Neural cell (in vitro differentiated cells): ENCODE data around the gene RAP1A. TPM values are rescaled to one million over a fixed set of nuclear protein-coding genes. Genes with fewer than 3 reads are reported as not detected.

Experiments
- H2AFZ ChIP-seq: fragments of 200-600, 300-800 bp; sonication (generic), shearing (Covaris generic); 2 replicates; pipeline ENCODE4 v1.6.0; 2014; ENCODE audit warnings: low read depth, mild to moderate bottlenecking, antibody characterized with exemption, low read length, moderate library complexity
- H3F3A ChIP-seq: fragments of 200-600 bp; shearing (Covaris generic); 2 replicates; pipeline ENCODE4 v1.6.1; 2016; ENCODE audit warnings: mild to moderate bottlenecking, moderate library complexity, mixed read lengths, antibody characterized with exemption, low read length; ENCODE audit not compliant: insufficient read depth, poor library complexity, severe bottlenecking
- H3K27ac ChIP-seq: fragments of 200-600, 300-800 bp; sonication (generic), shearing (Covaris generic); 2 replicates; pipeline ENCODE4 v1.5.1; 2014; ENCODE audit warnings: mild to moderate bottlenecking, low read length, moderate library complexity
- H3K27me3 ChIP-seq: fragments of 300-800, 200-600 bp; sonication (generic), shearing (Covaris generic); 2 replicates; pipeline ENCODE4 v1.6.0; 2014; ENCODE audit warnings: mild to moderate bottlenecking, low read depth, low read length, moderate library complexity; ENCODE audit not compliant: insufficient read depth
- H3K36me3 ChIP-seq: fragments of 300-800, 200-600 bp; sonication (generic), shearing (Covaris generic); 2 replicates; pipeline ENCODE4 v1.5.1; 2014; ENCODE audit warnings: mild to moderate bottlenecking, antibody characterized with exemption, low read length, moderate library complexity; ENCODE audit not compliant: insufficient read depth
- H3K4me2 ChIP-seq: fragments of 300-800, 200-600 bp; sonication (generic), shearing (Covaris generic); 2 replicates; pipeline ENCODE4 v1.6.0; 2014; ENCODE audit warnings: mild to moderate bottlenecking, low read length
- H3K4me3 ChIP-seq: fragments of 300-800, 200-600 bp; sonication (generic), shearing (Covaris generic); 2 replicates; pipeline ENCODE4 v1.5.1; 2014; ENCODE audit warnings: mild to moderate bottlenecking, low read length, moderate library complexity
- H3K79me2 ChIP-seq: fragments of 200-600 bp; shearing (Covaris generic); replicated peaks from 2 replicates; pipeline ENCODE4 v1.6.0; 2014; ENCODE audit warnings: mild to moderate bottlenecking, low read length, moderate library complexity; ENCODE audit not compliant: insufficient read depth
- H3K9ac ChIP-seq: fragments of 300-800, 200-600 bp; sonication (generic), shearing (Covaris generic); 2 replicates; pipeline ENCODE4 v1.6.1; 2016; ENCODE audit warnings: mild to moderate bottlenecking, low read length, mixed read lengths
- H3K9me2 ChIP-seq: fragments of 200-600 bp; shearing (Covaris generic); 2 replicates; pipeline ENCODE4 v1.6.1; 2016; ENCODE audit warnings: mild to moderate bottlenecking, low read length, mixed read lengths; ENCODE audit not compliant: insufficient read depth
- H3K9me3 ChIP-seq: fragments of 200-600, 300-800 bp; sonication (generic), shearing (Covaris generic); 2 replicates; pipeline ENCODE4 v1.6.1; 2016; ENCODE audit warnings: mild to moderate bottlenecking, mixed run types, low read length, moderate library complexity, mixed read lengths
- H4K20me1 ChIP-seq: fragments of 200-600 bp; shearing (Covaris generic); 2 replicates; pipeline ENCODE4 v1.6.1; 2016; ENCODE audit warnings: mild to moderate bottlenecking, mixed run types; ENCODE audit not compliant: insufficient read depth
- EP300 ChIP-seq: fragments of 450-650 bp; conservative IDR thresholded peaks from 2 replicates; pipeline ENCODE4 v1.6.1; 2014; ENCODE audit warnings: antibody characterized with exemption, mild to moderate bottlenecking, moderate library complexity; ENCODE audit not compliant: poor library complexity, severe bottlenecking
- EZH2 ChIP-seq: fragments of 200-600, 300-800 bp; shearing (Covaris generic), sonication (generic); IDR thresholded peaks from 2 replicates; pipeline ENCODE4 v1.6.1; 2014; ENCODE audit warnings: antibody characterized with exemption, low read length, borderline replicate concordance, mild to moderate bottlenecking; ENCODE audit not compliant: insufficient read depth, poor library complexity, severe bottlenecking
- MXI1 ChIP-seq: fragments of 450-650 bp; conservative IDR thresholded peaks from 2 replicates; pipeline ENCODE4 v1.6.1; 2014; ENCODE audit warnings: antibody characterized with exemption, mild to moderate bottlenecking; ENCODE audit not compliant: poor library complexity, severe bottlenecking
- POLR2AphosphoS5 ChIP-seq: IDR thresholded peaks from 2 replicates; pipeline ENCODE4 v1.6.1; 2012
- RAD21 ChIP-seq: fragments of 450-650 bp; conservative IDR thresholded peaks from 2 replicates; pipeline ENCODE4 v1.6.1; 2014; ENCODE audit warnings: antibody characterized with exemption, mild to moderate bottlenecking, moderate library complexity
- SMC3 ChIP-seq: fragments of 450-650 bp; conservative IDR thresholded peaks from 2 replicates; pipeline ENCODE4 v1.6.1; 2014; ENCODE audit warnings: antibody characterized with exemption, mild to moderate bottlenecking, moderate library complexity; ENCODE audit not compliant: poor library complexity
- TAF1 ChIP-seq: IDR thresholded peaks from 2 replicates; pipeline ENCODE4 v1.6.1; 2012; ENCODE audit warnings: low read depth
- polyA plus RNA-seq: library from polyadenylated mRNA; depleted of rRNA; stranded (reverse); fragments of >200 nt; gene quantifications from 2 replicates; pipeline ENCODE4 v1.2.3, GENCODE V29; 2014
- TF ChIP-seq, protein P1 (sequence below): IDR thresholded peaks from 2 replicates; pipeline ENCODE4 v1.6.1; 2012; ENCODE audit warnings: borderline replicate concordance
- TF ChIP-seq, protein P2 (sequence below): fragments of 450-650 bp; IDR thresholded peaks from 2 replicates; pipeline ENCODE4 v1.5.1; 2014; ENCODE audit warnings: antibody characterized with exemption, mild to moderate bottlenecking, moderate library complexity; ENCODE audit not compliant: poor library complexity, severe bottlenecking

Gene RAP1A
- polyA plus RNA-seq, 1 donor from 2014 or later: 28.7 TPM

DNA sequence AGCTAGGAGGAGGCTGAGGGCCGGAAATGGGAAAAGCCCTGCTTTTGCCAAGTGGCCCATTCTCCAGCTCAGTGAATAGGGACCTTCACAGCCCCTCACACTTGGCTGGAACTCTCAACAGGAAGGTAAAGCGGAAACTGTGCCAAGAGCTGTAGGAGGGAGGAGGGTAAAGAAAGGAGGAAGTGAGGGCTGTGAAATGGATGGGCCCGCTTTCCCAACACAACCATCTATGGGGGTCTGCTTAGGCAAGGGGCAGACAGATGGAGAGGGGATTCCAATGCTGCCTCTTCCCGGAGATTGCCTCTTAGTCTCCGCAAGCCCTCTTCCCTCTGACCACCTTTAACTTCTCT is 114.4 kb downstream of the RAP1A start:
- H3K36me3 ChIP-seq: no peaks in the 10 kb centered on the region
- H3K9ac ChIP-seq: no peak overlapping the region
- no peak overlapping the region for H3K4me3 ChIP-seq
- H3K9me2 ChIP-seq: no peaks in the 10 kb centered on the region
- no peak overlapping the region for H3K27ac ChIP-seq
- no peak overlapping the region for H2AFZ ChIP-seq
- H3K27me3 ChIP-seq: peaks cover 3% of the 10 kb centered on the region
- H3K79me2 ChIP-seq: no peaks in the 10 kb centered on the region
- H4K20me1 ChIP-seq: no peaks in the 10 kb centered on the region
- TF ChIP-seq EP300 (no peak), MXI1 (no peak), RAD21 (no peak), SMC3 (no peak), EZH2 (no peak), POLR2AphosphoS5 (no peak), TAF1 (no peak)
- TF ChIP-seq, protein P1, sequence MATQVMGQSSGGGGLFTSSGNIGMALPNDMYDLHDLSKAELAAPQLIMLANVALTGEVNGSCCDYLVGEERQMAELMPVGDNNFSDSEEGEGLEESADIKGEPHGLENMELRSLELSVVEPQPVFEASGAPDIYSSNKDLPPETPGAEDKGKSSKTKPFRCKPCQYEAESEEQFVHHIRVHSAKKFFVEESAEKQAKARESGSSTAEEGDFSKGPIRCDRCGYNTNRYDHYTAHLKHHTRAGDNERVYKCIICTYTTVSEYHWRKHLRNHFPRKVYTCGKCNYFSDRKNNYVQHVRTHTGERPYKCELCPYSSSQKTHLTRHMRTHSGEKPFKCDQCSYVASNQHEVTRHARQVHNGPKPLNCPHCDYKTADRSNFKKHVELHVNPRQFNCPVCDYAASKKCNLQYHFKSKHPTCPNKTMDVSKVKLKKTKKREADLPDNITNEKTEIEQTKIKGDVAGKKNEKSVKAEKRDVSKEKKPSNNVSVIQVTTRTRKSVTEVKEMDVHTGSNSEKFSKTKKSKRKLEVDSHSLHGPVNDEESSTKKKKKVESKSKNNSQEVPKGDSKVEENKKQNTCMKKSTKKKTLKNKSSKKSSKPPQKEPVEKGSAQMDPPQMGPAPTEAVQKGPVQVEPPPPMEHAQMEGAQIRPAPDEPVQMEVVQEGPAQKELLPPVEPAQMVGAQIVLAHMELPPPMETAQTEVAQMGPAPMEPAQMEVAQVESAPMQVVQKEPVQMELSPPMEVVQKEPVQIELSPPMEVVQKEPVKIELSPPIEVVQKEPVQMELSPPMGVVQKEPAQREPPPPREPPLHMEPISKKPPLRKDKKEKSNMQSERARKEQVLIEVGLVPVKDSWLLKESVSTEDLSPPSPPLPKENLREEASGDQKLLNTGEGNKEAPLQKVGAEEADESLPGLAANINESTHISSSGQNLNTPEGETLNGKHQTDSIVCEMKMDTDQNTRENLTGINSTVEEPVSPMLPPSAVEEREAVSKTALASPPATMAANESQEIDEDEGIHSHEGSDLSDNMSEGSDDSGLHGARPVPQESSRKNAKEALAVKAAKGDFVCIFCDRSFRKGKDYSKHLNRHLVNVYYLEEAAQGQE: no peak
- TF ChIP-seq, protein P2, sequence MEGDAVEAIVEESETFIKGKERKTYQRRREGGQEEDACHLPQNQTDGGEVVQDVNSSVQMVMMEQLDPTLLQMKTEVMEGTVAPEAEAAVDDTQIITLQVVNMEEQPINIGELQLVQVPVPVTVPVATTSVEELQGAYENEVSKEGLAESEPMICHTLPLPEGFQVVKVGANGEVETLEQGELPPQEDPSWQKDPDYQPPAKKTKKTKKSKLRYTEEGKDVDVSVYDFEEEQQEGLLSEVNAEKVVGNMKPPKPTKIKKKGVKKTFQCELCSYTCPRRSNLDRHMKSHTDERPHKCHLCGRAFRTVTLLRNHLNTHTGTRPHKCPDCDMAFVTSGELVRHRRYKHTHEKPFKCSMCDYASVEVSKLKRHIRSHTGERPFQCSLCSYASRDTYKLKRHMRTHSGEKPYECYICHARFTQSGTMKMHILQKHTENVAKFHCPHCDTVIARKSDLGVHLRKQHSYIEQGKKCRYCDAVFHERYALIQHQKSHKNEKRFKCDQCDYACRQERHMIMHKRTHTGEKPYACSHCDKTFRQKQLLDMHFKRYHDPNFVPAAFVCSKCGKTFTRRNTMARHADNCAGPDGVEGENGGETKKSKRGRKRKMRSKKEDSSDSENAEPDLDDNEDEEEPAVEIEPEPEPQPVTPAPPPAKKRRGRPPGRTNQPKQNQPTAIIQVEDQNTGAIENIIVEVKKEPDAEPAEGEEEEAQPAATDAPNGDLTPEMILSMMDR: no peak
- no peak overlapping the region for H3K4me2 ChIP-seq
- no peaks in the 10 kb centered on the region for H3F3A ChIP-seq
- H3K9me3 ChIP-seq: no peaks in the 10 kb centered on the region

DNA sequence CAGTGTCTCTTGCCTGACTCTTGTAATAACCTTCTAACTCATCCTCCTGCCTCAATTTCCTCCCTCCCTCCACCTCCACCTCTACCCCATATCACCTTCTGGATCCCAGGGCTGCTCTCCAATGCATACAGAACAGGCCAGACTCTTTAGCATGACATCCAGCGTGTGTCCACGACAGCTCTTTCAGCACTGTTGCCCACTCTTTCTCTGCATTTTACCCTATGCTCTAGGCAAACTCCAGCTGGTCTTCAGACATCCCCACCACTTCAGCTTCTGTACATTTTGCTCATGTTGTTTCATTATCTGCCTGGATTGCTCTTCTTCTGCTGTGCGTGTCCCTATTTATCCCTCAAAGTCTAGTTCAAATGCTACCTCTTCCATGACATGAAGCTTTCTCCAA is 114.8 kb downstream of the RAP1A start:
- H3K4me2 ChIP-seq: no peak overlapping the region
- no peaks in the 10 kb centered on the region for H4K20me1 ChIP-seq
- no peaks in the 10 kb centered on the region for H3K9me3 ChIP-seq
- H3K79me2 ChIP-seq: no peaks in the 10 kb centered on the region
- H3K9ac ChIP-seq: no peak overlapping the region
- H3K36me3 ChIP-seq: no peaks in the 10 kb centered on the region
- H3K9me2 ChIP-seq: no peaks in the 10 kb centered on the region
- no peak overlapping the region for H2AFZ ChIP-seq
- H3K27me3 ChIP-seq: peaks cover 3% of the 10 kb centered on the region
- H3F3A ChIP-seq: no peaks in the 10 kb centered on the region
- no peak overlapping the region for H3K4me3 ChIP-seq
- TF ChIP-seq, protein P2: no peak
- no peak for TF ChIP-seq EZH2
- no peak for TF ChIP-seq SMC3
- TF ChIP-seq POLR2AphosphoS5: no peak
- TF ChIP-seq TAF1: no peak
- no peak for TF ChIP-seq EP300
- no peak for TF ChIP-seq MXI1
- no peak for TF ChIP-seq RAD21
- H3K27ac ChIP-seq: no peak overlapping the region
